K562 (cell line): Measurements from ENCODE around the gene DOCK3. TPM values are rescaled to one million over a fixed set of nuclear protein-coding genes. Genes with fewer than 3 reads are reported as not detected.
A peak's percentile ranks its signal among the peaks of the same experiment; 100 is the strongest.
"Not testable (repeated sequence)": the region's sequence is repeated elsewhere in the genome, so short reads cannot be mapped to it uniquely, and the experiment has no call there.

Experiments used
- ATAC-seq: fragments of 200-7000 bp; cut with Tn5 transposase; 3 replicates; pipeline ENCODE4 v1.9.1; 2020; ENCODE audit warnings: moderate library complexity
- BruUV-seq: library from RNA; stranded (reverse); fragments of 400-500 nt; replicated peaks from 2 replicates; lab custom pipeline; 2021; lab: Mats Ljungman, UMichigan
- CTCF ChIA-PET: fragments of 300-600 bp; formaldehyde crosslinking; extraction: SDS; loops from one replicate; lab custom pipeline; 2021; ENCODE audit warnings: low intra/inter-chr PET ratio; lab: Yijun Ruan, JAX
- POLR2A ChIA-PET: fragments of 300-600, 350-650 bp; sonication (Branson Sonifier 250); formaldehyde crosslinking; extraction: SDS; loops from one replicate; lab custom pipeline; 2021; ENCODE audit warnings: antibody characterized with exemption, inconsistent platforms; lab: Yijun Ruan, JAX
- DNase-seq, 4 experiments: peaks; one replicate each; pipeline versions ENCODE4 v3.0.0 to v3.0.0-alpha.2; 2011 to 2018; ENCODE audit warnings: low spot score in 3 of 4, mixed read lengths in 3 of 4; ENCODE audit errors: extremely low read depth in 1 of 4
- FAIRE-seq: peaks from 2 replicates; lab custom pipeline; 2011; peaks lifted over from hg19 to GRCh38; lab: Jason Lieb, UNC
- H2AFZ ChIP-seq: 2 replicates; pipeline ENCODE4 v1.6.0; 2011; ENCODE audit warnings: low read depth, low read length, control low read depth, inconsistent platforms
- H3K27ac ChIP-seq: fragments of 200-600 bp; 3 replicates; pipeline ENCODE4 v1.8.0; 2011; ENCODE audit warnings: low read depth, mild to moderate bottlenecking, control low read depth, inconsistent platforms, low read length, moderate library complexity, mixed read lengths; ENCODE audit errors: extremely low read depth
- H3K27me3 ChIP-seq, 2 experiments: fragments of 300-600 bp in 1 of 2; 2 replicates in 1 of 2; 3 replicates in 1 of 2; pipeline versions ENCODE4 v1.6.0 to v1.8.0; 2011; ENCODE audit warnings: inconsistent platforms in 2 of 2, low read length in 2 of 2, mild to moderate bottlenecking in 1 of 2, mixed read lengths in 1 of 2, moderate library complexity in 1 of 2; ENCODE audit not compliant: control insufficient read depth in 2 of 2, insufficient read depth in 2 of 2
- H3K36me3 ChIP-seq: fragments of 300-600 bp; 3 replicates; pipeline ENCODE4 v1.8.0; 2011; ENCODE audit warnings: mild to moderate bottlenecking, low read length, inconsistent platforms; ENCODE audit not compliant: control insufficient read depth, insufficient read depth
- H3K4me1 ChIP-seq, 2 experiments: fragments of 200-600 bp in 1 of 2; replicated peaks in 1 of 2; 2 replicates in 1 of 2; 3 replicates in 1 of 2; pipeline versions ENCODE4 v1.5.1 to v1.8.0; 2011; ENCODE audit warnings: inconsistent platforms in 2 of 2, low read length in 2 of 2, mild to moderate bottlenecking in 1 of 2, mixed read lengths in 1 of 2, moderate library complexity in 1 of 2; ENCODE audit not compliant: control insufficient read depth in 2 of 2, insufficient read depth in 2 of 2
- H3K4me2 ChIP-seq: 2 replicates; pipeline ENCODE4 v1.6.1; 2011; ENCODE audit warnings: low read length, control low read depth, inconsistent platforms, mixed read lengths; ENCODE audit not compliant: insufficient read depth
- H3K4me3 ChIP-seq: fragments of 200-600 bp; sonication (generic), shearing (Covaris generic); 2 replicates; pipeline ENCODE4 v1.5.1; 2016; ENCODE audit warnings: control low read depth, inconsistent platforms
- H3K79me2 ChIP-seq: fragments of 200-600 bp; 3 replicates; pipeline ENCODE4 v1.8.0; 2011; ENCODE audit warnings: low read length, inconsistent platforms; ENCODE audit not compliant: control insufficient read depth, insufficient read depth
- H3K9ac ChIP-seq, 2 experiments: 2 replicates each; pipeline versions ENCODE4 v1.6.0 to v1.6.1; 2011; ENCODE audit warnings: low read depth in 2 of 2, low read length in 2 of 2, control low read depth in 1 of 2, inconsistent platforms in 1 of 2, mild to moderate bottlenecking in 1 of 2, mixed read lengths in 1 of 2; ENCODE audit not compliant: insufficient read depth in 1 of 2
- H3K9me1 ChIP-seq: one replicate; pipeline ENCODE4 v1.6.0; 2011; ENCODE audit warnings: inconsistent platforms, mild to moderate bottlenecking, low read length, moderate library complexity; ENCODE audit not compliant: control insufficient read depth, insufficient read depth
- H3K9me3 ChIP-seq: replicated peaks from 2 replicates; pipeline ENCODE4 v1.5.1; 2011; ENCODE audit warnings: low read depth, low read length, inconsistent platforms; ENCODE audit not compliant: control insufficient read depth, insufficient read depth
- H4K20me1 ChIP-seq: replicated peaks from 2 replicates; pipeline ENCODE4 v1.6.1; 2011; ENCODE audit warnings: low read length, inconsistent platforms, mixed read lengths; ENCODE audit not compliant: control insufficient read depth, insufficient read depth
- NCOA6 ChIP-seq: fragments of 450-650 bp; IDR thresholded peaks from 2 replicates; pipeline ENCODE4 v1.6.1; 2017; ENCODE audit warnings: mild to moderate bottlenecking
- NR4A1 ChIP-seq, 2 experiments: fragments of 250-450 bp in 1 of 2; fragments of 450-650 bp in 1 of 2; sonication (Bioruptor Pico) in 1 of 2; IDR thresholded peaks; 2 replicates each; pipeline versions ENCODE4 v1.4.0 to v1.6.1; 2016 to 2020; ENCODE audit warnings: mild to moderate bottlenecking in 2 of 2, missing compliant biosample characterization in 1 of 2, missing genetic modification characterization in 1 of 2, moderate library complexity in 1 of 2
- ZNF146 ChIP-seq: IDR thresholded peaks from one replicate; pipeline ENCODE4 v1.6.1; 2018; ENCODE audit warnings: missing compliant biosample characterization; ENCODE audit not compliant: unreplicated experiment
- WGBS: fragments of 100-300 bp; shearing (Covaris generic); methylation state at CpG from one replicate; pipeline ENCODE4 v1.1.6; 2016; ENCODE audit warnings: low coverage, mixed read lengths; ENCODE audit not compliant: insufficient coverage; ENCODE audit errors: missing lambda C conversion rate; 5-methylcytosine and 5-hydroxymethylcytosine counted together
- in situ Hi-C: fragments of 300-500 bp; cut with MboI; formaldehyde crosslinking; loops from 4 replicates; pipeline ENCODE4 v1.15.0; 2018; ENCODE audit warnings: inconsistent platforms, mixed read lengths
- intact Hi-C: fragments of 100-400 bp; cut with micrococcal nuclease; formaldehyde crosslinking; loops from 2 replicates; pipeline ENCODE4 v1.14.2; 2022
- polyA plus RNA-seq, 8 experiments: library from polyadenylated mRNA; depleted of rRNA in 4 of 8; stranded (reverse) in 5 of 8; unstranded in 3 of 8; fragments of >200 nt; fragmentation: Nextera tagmentation in 2 of 8; fragmentation: Illumina TruSeq in 1 of 8; extraction: Ambion mirVana in 2 of 8; extraction: Trizol in 1 of 8; gene quantifications; 2 replicates each; pipeline versions ENCODE4 v1.2.1 to v1.2.3, GENCODE V29; 2011 to 2014; ENCODE audit warnings: inconsistent platforms in 1 of 8, missing spikeins in 1 of 8
- total RNA-seq, 7 experiments: library from RNA; depleted of rRNA in 6 of 7; stranded (reverse); fragments of >200 nt in 6 of 7; fragmentation: Illumina TruSeq in 2 of 7; extraction: Trizol in 2 of 7; gene quantifications; 2 replicates each; pipeline versions ENCODE4 v1.2.1 to v1.2.3, GENCODE V29; 2011 to 2021; ENCODE audit warnings: low replicate concordance in 1 of 7
- TF ChIP-seq, protein P1 (sequence below): fragments of 250-450 bp; sonication (Bioruptor Pico); IDR thresholded peaks from 2 replicates; pipeline ENCODE4 v1.4.0; 2020

DOCK3 gene
- total and polyA plus RNA-seq, 9 of the 15 experiments (the other 6 are each of a cell fraction or from before 2014, with no cell fraction given): under 0.01 to 0.03 (median 0.01) TPM; not detected in 4

DNA sequence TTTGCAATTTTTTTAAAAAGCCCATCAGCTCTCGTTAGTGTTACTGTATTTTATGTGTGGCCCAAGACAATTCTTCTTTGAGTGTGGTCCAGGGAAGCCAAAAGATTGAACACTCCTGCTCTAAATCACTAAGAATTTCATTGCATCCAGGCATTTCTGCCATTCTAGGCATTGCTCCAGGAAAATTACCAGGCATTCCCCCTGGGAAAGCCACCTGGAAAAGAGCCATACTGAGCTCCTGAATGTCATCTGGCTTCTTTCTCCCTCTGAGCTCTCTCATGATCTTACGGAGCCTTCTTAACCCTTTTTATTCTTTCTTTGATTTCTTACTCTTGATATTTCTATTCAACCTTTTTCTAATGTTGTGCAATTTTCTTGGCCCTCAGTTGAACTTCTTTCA, 202.2 kb downstream of the DOCK3 start (continued):
- TF ChIP-seq NCOA6 (no peak), NR4A1 (CRISPR knock-in tag; IDR thresholded peaks at IDR 0.05) (no peak), NR4A1 (tag; IDR thresholded peaks at IDR 0.05) (no peak)
- TF ChIP-seq, protein P1, sequence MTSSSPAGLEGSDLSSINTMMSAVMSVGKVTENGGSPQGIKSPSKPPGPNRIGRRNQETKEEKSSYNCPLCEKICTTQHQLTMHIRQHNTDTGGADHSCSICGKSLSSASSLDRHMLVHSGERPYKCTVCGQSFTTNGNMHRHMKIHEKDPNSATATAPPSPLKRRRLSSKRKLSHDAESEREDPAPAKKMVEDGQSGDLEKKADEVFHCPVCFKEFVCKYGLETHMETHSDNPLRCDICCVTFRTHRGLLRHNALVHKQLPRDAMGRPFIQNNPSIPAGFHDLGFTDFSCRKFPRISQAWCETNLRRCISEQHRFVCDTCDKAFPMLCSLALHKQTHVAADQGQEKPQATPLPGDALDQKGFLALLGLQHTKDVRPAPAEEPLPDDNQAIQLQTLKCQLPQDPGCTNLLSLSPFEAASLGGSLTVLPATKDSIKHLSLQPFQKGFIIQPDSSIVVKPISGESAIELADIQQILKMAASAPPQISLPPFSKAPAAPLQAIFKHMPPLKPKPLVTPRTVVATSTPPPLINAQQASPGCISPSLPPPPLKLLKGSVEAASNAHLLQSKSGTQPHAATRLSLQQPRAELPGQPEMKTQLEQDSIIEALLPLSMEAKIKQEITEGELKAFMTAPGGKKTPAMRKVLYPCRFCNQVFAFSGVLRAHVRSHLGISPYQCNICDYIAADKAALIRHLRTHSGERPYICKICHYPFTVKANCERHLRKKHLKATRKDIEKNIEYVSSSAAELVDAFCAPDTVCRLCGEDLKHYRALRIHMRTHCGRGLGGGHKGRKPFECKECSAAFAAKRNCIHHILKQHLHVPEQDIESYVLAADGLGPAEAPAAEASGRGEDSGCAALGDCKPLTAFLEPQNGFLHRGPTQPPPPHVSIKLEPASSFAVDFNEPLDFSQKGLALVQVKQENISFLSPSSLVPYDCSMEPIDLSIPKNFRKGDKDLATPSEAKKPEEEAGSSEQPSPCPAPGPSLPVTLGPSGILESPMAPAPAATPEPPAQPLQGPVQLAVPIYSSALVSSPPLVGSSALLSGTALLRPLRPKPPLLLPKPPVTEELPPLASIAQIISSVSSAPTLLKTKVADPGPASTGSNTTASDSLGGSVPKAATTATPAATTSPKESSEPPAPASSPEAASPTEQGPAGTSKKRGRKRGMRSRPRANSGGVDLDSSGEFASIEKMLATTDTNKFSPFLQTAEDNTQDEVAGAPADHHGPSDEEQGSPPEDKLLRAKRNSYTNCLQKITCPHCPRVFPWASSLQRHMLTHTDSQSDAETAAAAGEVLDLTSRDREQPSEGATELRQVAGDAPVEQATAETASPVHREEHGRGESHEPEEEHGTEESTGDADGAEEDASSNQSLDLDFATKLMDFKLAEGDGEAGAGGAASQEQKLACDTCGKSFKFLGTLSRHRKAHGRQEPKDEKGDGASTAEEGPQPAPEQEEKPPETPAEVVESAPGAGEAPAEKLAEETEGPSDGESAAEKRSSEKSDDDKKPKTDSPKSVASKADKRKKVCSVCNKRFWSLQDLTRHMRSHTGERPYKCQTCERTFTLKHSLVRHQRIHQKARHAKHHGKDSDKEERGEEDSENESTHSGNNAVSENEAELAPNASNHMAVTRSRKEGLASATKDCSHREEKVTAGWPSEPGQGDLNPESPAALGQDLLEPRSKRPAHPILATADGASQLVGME (CRISPR knock-in tag): no peak

- in situ Hi-C loops, BruUV-seq, intact Hi-C loops, H3K4me3 ChIP-seq, H3K9me1 ChIP-seq, POLR2A ChIA-PET, FAIRE-seq, CTCF ChIA-PET, H3K36me3 ChIP-seq, H4K20me1 ChIP-seq, DNase-seq, H3K79me2 ChIP-seq, H3K4me1 ChIP-seq, ATAC-seq, H3K27ac ChIP-seq, H3K9ac ChIP-seq, H3K27me3 ChIP-seq, H3K9me3 ChIP-seq, H3K4me2 ChIP-seq, H2AFZ ChIP-seq: not testable (repeated sequence)
- 0% methylated on average over 1 of the region's 1 CpG for WGBS
- TF ChIP-seq ZNF146 (CRISPR knock-in tag): peak; percentile 77
Measured at GRCh38 chr3:50882733-50883132, 208.0 kb downstream of the DOCK3 start.
